ENCODE measurements around the gene OXLD1. TPM values are rescaled to one million over a fixed set of nuclear protein-coding genes. Genes with fewer than 3 reads are reported as not detected.

OXLD1 gene
- total RNA-seq, 1 donor from 2014 or later: 28.1 TPM

- H3K27me3 Mint-ChIP-seq: peaks cover 6% of the 10 kb centered on the region
- H3K36me3 Mint-ChIP-seq: no peaks in the 10 kb centered on the region
- H3K27ac Mint-ChIP-seq: no peak overlapping the region
- no peak overlapping the region for H3K4me3 Mint-ChIP-seq
- TF ChIP-seq CTCF (conservative IDR thresholded peaks at IDR 0.05): no peak
- DNase-seq (ENCODE audit: extremely low spot score, unreplicated experiment): no peak
- no peaks in the 10 kb centered on the region for H3K9me3 Mint-ChIP-seq
- peaks cover 4% of the 10 kb centered on the region for H3K4me1 Mint-ChIP-seq (ENCODE audit: unreplicated experiment)
These were observed 18.8 kb downstream of the OXLD1 start for GRCh38 chr17:81647640-81648012.

GRCh38 chr17:81646869-81647600 lies 19.4 kb downstream of the OXLD1 start:
- no peak for TF ChIP-seq CTCF (conservative IDR thresholded peaks at IDR 0.05)
- peaks cover 4% of the 10 kb centered on the region for H3K4me1 Mint-ChIP-seq (ENCODE audit: unreplicated experiment)
- H3K27ac Mint-ChIP-seq: no peak overlapping the region
- H3K27me3 Mint-ChIP-seq: peaks cover 6% of the 10 kb centered on the region
- H3K4me3 Mint-ChIP-seq: no peak overlapping the region
- H3K9me3 Mint-ChIP-seq: no peaks in the 10 kb centered on the region
- H3K36me3 Mint-ChIP-seq: no peaks in the 10 kb centered on the region
- DNase-seq (ENCODE audit: extremely low spot score, unreplicated experiment): no peak

GRCh38 chr17:81644976-81645952 lies 21.1 kb downstream of the OXLD1 start:
- no peak overlapping the region for H3K27ac Mint-ChIP-seq
- H3K4me3 Mint-ChIP-seq: no peak overlapping the region
- no peak for TF ChIP-seq CTCF (conservative IDR thresholded peaks at IDR 0.05)
- no peaks in the 10 kb centered on the region for H3K36me3 Mint-ChIP-seq
- H3K27me3 Mint-ChIP-seq: peaks cover 6% of the 10 kb centered on the region
- no peaks in the 10 kb centered on the region for H3K4me1 Mint-ChIP-seq (ENCODE audit: unreplicated experiment)
- H3K9me3 Mint-ChIP-seq: no peaks in the 10 kb centered on the region
- no peak for DNase-seq (ENCODE audit: extremely low spot score, unreplicated experiment)

GRCh38 chr17:81644496-81644895 lies 21.9 kb downstream of the OXLD1 start:
- Mint-ChIP-seq H3K36me3 (no peaks in the 10 kb centered on the region), H3K27ac (no peak overlapping the region), H3K9me3 (no peaks in the 10 kb centered on the region), H3K27me3 (peaks cover 6% of the 10 kb centered on the region), H3K4me3 (no peak overlapping the region), H3K4me1 (ENCODE audit: unreplicated experiment) (no peaks in the 10 kb centered on the region)
- no peak for TF ChIP-seq CTCF (conservative IDR thresholded peaks at IDR 0.05)
- DNase-seq (ENCODE audit: extremely low spot score, unreplicated experiment): no peak

- DNase-seq (ENCODE audit: extremely low spot score, unreplicated experiment): no peak
- Mint-ChIP-seq H3K27ac (no peak overlapping the region), H3K4me1 (ENCODE audit: unreplicated experiment) (peaks cover 4% of the 10 kb centered on the region), H3K36me3 (no peaks in the 10 kb centered on the region), H3K27me3 (no peaks in the 10 kb centered on the region), H3K9me3 (no peaks in the 10 kb centered on the region), H3K4me3 (no peak overlapping the region)
- no peak for TF ChIP-seq CTCF (conservative IDR thresholded peaks at IDR 0.05)
These were observed 24.4 kb downstream of the OXLD1 start for GRCh38 chr17:81641825-81642489.
